GM18907 (cell line): ENCODE measurements around the gene ZSCAN1.
"Not testable (repeated sequence)": the region's sequence is repeated elsewhere in the genome, so short reads cannot be mapped to it uniquely, and the experiment has no call there.

ENCODE experiments used
- ATAC-seq: cut with Tn5 transposase; IDR thresholded peaks from one replicate; pipeline ENCODE4 v1.9.1; 2021; ENCODE audit warnings: mild to moderate bottlenecking, moderate library complexity; ENCODE audit not compliant: unreplicated experiment

Gene ZSCAN1, protein sequence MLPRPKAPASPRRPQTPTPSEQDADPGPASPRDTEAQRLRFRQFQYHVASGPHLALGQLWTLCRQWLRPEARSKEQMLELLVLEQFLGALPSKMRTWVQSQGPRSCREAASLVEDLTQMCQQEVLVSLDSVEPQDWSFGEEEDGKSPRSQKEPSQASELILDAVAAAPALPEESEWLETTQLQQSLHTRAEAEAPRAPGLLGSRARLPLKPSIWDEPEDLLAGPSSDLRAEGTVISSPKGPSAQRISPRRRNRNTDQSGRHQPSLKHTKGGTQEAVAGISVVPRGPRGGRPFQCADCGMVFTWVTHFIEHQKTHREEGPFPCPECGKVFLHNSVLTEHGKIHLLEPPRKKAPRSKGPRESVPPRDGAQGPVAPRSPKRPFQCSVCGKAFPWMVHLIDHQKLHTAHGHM

DNA sequence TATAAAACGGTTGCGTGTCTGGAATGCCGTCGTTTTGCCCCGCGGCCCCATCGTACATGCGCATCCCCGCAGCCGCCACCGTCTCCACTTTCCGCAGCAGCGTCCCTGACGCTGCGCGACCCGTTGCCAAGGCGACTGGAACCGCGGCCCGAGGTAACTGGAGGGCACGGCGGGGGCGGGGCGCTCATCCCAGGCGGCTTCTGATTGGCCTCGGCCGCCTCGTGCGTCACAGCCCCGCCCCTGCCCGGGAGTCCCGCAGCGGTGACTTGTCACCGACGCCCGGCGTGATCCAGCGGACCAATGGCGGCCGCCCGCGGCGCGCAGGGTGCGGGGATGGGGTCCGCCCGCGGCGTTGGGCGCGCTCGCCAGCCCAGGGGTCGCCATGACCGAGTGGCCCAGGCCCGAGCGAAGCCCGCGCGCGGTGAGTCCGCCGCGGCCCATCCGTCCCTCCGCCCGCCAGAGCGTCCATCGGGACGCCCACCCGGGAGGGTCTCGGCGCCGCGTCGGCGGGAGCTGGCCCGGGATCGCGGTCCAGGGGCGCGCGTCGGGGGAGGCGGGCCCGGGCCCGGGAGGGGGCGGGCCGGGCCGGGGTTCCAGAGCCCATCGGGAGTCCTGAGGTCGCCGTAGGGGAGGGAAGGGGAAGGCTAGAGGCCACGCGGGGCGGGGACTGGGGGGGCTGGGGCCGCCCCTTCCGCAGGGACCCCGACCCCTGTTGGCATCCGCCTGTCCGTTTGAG lies at the start of gene ZSCAN1:
Gene ZSCAN1, plus strand, starts transcription at position 285 of the 736 bp plus-strand sequence. CDS start 3,812 bp downstream, outside the sequence.
- ATAC-seq: no peak

DNA sequence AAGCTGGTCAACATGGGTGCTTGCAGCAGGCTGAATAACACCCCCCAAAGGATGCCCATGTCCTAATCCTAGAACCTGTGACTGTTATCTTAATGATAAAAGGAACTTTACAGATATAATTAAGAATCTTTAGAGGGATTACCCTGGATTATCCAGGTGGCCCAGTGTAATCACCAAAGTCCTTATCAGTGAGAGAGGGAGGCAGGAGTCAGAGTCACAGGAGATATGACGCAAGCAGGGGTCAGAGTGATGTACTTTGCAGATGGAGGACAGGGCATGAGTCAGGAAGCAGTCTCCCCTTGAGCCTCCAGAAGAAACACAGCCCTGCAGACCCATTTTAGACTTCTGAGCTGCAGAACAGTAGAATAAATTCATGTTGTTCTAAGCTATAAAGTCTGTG lies 41.0 kb upstream of the ZSCAN1 start:
- ATAC-seq: no peak

DNA sequence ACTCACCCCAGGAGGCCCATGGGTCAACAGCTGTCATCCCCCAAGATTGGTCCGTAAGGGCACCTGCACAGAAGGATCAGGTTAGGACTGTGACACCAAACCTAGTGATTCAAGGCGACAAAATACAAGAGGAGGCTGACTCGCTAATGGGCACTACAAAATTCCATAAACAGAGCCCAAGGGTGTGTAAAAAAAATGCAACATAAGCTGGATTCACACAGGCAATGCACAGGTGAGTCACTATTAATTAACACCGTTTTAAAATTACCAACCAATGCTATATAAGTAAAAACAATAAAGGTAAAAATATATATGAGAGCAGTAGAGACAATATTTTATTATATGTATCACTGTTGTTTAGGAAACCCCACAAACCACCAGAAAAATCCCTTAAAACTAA lies 33.1 kb upstream of the ZSCAN1 start:
- no peak for ATAC-seq

DNA sequence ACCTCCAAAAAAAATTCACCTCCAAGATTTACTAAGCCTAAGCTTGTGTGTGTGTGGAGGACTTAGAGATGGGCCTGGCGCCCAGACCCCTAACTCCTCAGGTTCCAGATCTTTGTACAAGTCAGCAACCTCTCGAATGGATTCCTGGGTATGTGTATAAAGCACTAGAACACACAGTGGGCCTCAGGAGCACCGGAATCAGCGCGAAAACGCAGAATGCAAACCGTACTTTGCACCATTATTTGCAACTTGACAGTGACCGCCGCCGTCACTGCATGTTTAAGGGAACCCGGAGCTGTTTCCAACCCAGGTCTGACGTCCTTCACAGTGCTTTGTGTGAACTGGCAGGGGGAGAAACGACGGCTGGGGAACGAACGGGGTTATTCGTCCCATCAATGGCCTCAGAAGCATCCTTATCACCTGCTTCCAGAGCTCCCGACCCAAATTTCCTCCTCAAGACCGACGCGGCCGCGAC lies 31.9 kb upstream of the ZSCAN1 start:
- ATAC-seq: peak; percentile 21

DNA sequence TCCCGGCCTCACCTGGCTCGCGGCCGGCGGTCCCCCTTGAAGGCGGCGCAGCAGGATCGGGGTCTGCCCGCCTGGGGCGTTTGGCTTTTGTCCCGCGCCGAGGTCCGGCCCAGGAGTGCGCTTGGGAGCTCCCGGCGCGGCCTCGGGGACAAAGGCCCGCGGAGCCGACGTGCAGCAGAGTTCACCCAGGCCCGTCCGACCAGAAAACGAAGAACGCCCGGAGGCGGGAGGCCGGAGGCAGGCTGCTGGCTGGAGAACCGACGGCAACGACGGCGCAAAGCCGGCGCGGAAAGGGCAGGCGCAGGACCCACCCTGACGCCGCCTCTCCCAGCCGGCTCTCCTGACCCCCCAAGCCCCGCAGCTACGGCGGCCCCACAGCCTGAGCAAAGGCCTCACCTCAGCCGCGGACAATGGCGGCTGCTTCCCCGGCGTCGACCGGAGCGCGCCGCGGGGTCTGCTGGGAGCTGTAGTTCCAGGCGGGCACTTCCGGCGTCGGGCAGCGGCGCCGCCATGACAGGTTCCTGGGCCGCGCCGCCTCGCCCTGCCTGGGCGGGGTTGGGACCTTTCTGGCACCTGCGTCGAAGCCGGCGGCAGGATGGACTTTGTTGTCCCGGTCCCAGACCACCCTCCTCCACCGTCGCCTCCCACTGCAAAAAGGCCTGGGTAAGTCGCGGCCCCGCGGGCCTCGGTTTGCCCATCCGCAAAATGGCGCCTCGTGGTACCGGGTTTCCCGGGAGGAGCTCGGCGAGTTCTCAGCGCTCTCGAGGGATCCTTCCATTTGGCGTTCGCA lies 31.2 kb upstream of the ZSCAN1 start, which contains the start of gene ZNF606:
Gene ZNF606, minus strand, starts transcription at position 437 of the 790 bp plus-strand sequence. CDS start 1,501 bp downstream, outside the sequence.
- peak; percentile 94 for ATAC-seq

DNA sequence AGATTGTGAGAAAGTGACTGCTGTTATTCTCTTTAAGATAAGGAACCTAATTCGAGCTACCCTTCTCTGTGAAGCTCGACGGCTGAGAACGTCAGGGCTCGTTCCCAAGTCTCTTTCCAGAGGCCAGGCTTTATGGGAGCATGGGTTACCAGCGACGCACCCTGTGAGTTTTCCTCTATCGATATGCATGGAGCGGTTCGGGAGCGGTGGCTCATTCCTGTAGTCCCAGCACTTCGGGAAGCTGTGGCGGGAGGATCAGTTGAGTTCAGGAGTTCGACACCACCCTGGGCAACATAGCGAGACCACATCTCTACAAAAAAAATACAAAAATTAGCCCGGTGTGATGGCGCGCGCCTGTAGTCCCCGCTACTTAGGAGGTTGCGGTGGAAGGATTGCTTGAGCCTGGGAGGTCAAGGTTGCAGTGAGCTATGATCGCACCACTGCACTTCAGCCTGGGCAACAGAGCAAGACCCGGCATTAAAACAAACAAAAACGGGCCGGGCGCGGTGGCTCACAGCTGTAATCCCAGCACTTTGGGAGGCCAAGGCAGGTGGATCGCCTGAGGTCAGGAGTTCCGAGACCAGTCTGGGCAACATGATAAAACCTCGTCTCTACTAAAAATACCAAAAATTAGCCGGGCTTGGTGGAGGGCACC lies 30.5 kb upstream of the ZSCAN1 start:
- no peak for ATAC-seq

DNA sequence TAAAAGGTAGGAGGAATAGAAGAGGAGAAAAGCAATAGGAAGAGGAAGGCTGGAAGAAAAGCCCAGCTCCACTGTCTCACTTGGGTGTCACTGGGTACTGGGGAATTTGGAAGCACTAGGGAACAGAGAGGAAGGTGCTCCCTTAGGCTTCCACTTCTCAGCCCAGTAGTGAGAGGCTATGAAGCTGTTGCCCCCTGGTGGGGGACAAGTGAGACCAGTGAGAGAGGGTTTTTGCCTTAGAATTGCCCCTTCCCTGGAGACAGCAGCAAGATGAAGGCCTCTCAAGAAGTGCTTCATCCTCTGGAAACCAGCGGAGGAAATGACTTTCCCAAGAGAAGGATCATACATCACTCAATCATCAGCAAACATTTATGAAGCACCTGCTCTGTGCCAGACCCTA lies 26.5 kb upstream of the ZSCAN1 start:
- no peak for ATAC-seq

DNA sequence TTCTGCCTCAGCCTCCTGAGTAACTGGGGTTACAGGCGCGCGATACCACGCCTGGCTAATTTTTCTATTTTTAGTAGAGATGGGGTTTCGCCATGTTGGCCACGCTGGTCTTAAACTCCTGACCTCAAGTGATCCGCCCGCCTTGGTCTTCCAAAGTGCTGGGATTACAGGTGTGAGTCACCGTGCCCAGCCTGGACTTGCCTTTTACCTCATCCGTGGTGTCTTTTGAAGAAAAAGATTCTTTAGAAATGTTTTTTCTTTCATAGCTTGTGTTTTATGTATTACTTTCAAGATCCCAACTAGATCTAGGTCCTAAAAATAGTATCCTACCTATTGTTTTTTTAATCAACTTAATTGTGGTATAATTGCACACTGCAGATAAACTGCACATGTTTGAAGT lies 24.9 kb upstream of the ZSCAN1 start:
- ATAC-seq: not testable (repeated sequence)

DNA sequence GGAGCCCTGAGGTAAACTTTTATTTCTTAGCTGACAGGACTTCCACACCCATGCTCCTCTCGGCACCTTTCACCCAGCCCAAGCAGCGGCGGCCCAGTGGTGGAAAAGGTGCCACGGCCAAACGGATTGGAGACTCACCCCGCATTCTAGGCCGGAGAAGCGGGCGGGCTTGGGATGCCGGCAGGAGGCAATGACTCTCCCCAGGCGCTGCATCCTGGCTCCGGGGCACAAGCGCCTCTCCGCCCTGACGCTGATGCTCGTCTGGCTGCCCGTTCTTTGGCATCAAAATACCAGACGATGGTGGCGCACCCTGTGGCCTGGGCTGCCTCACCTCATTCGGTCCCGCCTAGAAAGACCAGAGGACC lies 24.5 kb upstream of the ZSCAN1 start:
- no peak for ATAC-seq

DNA sequence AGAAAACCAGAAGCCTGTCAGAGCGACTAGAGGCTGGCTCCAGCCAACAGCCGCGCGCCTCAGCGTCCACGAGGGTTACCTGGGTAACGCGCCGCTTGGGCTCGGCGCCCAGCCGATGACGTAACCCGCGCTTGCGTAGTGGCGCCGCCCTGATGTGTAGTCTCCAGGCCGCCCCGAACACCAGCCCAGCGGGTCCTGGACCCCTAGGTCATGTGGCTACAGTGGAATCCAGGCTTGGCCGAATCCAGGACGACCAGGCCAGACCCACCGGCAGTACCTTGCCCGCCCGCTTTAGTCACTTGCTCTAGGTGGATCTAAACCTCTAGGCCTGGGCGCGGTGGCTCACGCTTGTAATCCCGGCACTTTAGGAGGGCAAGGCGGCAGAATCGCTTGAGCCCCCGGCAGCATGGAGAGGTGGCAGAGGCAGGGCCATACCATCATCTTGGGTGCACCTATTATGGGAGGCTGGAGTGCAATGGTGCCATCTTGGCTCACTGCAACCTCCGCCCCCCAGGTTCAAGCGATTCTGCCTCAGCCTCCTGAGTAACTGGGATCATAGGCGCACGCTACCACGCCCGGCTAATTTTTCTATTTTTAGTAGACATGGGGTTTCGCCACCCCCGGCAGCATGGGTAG lies 24.0 kb upstream of the ZSCAN1 start:
- ATAC-seq: peak; percentile 71

DNA sequence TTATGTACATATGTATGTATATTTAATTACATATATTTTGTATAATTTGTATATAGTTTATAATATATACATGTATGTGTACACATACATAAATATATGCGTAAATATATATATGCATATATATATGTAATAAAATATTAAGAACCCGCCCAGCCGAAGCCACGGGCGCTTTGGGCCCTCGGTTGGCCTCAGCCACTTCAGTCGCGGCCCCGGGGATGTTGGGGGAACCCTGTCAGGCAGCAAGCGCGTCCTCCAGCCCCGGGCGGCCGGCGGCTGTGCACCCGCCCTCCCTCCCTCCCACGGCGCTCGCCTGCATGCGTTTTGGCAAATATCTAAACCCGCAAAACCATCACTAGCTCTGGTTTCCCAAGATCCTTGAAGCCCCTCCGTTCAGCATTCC lies 23.3 kb upstream of the ZSCAN1 start:
- no peak for ATAC-seq

DNA sequence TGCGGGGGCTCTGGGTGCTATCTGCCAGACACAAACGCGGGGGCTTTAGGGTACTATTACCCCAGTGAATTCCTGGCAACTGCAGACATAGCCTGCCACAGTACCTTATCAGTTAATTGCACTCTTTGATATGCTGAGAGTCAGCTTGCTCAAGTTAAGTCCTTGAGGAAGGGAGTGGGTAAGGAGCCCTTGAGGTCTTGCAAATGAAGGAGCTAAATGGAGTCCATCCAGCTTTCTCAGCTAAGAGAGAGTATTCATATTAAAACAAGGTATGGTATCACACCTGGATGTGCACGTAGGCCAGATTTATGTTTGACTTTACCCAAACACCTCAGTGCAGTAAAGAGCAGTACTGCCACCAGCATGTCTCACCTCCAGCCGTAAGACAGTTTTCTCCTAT lies 19.7 kb upstream of the ZSCAN1 start:
- no peak for ATAC-seq

DNA sequence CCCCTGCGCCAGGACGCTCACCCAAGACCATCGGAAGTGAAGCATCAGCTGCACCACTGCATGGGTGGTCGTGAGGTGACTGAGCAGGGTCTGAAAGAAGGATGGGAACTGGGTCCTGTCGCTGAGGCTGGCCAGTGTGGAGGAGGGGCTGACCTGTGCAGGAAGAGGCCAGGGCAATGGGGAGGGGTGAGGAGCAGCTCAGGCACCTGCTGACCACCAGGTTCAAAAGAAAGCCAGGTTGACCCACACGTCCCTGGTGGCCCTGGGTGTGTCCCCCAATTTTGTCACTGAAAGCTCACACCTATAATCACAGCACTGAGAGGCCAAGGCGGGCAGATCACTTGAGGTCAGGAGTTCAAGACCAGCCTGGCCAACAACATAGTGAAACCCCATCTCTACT lies 13.7 kb upstream of the ZSCAN1 start:
- no peak for ATAC-seq

DNA sequence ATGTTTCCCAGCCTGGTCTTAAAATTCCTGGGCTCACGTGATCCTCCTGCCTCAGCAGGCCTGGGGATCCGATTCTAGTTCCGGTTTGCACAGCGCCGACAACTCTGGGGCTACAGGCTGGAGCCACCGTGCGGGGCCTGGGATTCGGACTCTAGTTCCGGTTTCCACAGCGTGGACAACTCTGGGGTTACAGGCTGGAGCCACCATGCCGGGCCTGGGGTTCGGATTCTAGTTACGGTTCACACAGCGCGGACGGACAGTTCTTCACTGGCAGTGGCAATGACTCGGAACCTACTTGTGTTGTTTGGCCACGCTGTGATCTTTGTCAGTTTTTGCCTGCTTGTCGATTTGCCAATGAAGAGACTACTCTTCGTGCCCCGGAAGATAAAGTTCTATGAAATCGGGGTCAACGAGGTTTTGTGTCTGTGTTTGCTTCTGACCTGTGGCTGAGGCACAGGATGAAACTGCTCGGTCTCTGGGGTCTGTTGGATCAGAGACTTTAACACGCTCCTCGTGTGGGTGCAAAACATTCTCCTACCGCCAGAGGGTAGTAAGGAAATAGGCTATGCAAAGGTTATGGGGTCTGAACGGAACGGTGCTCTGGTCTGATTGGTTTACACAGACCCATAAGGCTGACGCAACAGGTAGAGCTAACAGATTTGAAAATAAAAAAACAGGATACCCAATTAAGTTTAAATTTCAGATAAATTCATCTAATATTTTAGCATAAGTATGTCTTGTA lies 12.1 kb upstream of the ZSCAN1 start:
- no peak for ATAC-seq

DNA sequence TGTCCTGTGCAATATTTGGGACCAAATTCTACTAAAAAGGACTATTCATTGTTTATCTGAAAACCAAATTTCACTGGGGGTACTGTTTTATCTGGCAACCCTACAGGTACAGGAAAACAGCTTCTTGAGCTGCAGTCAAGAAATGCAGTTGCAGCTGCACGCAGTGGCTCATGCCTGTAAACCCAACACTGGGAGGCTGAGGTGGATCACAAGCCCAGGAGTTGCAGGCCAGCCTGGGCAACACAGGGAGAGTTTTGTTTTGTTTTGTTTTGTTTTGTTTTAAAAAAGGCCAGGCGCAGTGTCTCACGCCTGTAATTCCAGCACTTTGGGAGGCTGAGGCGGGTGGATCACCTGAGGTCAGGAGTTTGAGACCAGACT lies 11.6 kb upstream of the ZSCAN1 start:
- no peak for ATAC-seq

DNA sequence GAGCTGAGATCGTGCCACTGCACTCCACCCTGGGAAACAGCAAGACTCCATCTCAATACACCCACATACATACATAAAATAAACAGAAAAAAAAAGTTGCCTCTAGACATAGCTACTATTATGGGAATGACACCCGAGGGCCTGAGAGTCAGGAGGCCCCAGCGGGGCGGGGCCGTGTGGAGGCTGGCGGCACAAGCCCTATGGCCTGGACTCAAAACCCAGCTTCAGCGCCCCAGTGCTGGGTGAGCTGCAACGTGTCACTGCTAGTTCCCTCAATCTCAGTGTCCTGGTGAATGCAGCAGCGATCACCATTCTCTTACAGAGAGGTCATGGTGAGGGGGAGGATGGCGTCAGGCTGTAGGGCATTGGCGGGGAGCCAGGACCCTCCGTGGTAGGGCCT lies 9.2 kb upstream of the ZSCAN1 start:
- ATAC-seq: no peak

DNA sequence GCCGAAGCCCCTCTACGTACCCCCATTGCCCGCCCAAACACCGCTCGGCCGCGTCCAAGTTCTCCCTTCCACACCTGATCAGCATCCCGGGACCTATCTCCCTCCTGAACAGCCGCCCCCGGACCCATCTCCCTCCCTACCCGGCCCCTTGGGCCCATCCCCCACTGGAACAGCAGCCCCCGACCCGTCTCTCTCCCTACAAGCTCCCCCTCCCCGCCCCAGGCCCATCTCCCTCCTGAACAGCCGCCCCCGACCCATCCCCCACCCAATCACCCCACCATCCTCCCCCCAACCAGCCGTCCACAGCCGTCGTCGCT lies 610 bp downstream of the ZSCAN1 start:
- no peak for ATAC-seq

DNA sequence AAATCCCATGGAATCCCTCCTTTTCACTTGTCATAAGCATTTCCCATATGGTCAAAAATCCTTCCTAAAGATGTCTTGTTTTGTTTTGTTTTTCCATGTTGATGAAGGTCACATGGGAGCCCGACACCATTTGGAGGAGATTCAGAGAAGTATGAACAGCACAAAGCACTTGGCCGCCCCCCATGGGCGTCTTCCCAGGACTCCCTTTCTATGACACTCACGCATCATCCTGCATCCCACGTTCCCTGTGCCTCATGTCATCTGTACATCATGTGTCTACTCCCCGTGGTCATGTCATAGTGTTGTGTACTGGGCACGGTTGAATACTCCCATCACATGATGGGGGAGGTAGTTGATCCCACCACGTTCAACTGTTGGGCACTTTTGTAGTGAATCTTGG lies 2.0 kb downstream of the ZSCAN1 start:
- ATAC-seq: no peak

DNA sequence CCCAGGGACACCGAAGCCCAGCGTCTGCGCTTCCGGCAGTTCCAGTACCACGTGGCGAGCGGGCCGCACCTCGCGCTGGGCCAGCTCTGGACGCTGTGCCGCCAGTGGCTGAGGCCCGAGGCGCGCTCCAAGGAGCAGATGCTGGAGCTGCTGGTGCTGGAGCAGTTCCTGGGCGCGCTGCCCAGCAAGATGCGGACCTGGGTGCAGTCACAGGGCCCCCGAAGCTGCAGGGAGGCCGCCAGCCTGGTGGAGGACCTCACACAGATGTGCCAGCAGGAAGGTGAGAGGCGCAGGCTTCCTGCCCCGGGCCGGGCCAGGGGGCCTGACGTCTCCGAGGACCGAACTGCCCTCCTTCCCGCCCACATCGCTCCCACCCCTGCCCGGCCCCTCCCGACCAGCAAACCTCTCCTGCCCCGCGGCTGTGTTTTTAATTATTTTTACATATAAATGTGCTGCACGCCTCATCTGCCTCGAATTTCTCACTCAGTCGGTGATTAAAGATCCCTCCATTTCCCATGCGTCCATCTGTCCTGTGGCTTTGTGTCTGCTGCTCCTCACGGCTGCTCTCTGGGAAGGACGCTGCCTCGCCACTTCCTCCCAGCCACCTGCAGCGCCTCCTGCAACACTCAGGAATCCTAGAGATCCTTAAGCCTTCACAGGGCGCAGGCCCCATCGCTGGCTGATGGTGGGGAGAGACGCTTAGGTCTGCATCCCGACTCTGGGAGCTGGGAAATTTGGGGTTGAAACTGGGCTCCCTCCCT lies 4.3 kb downstream of the ZSCAN1 start:
- no peak for ATAC-seq
